NCI-H774 (cell line): ENCODE data around the gene ECSIT.
"Not testable (repeated sequence)": the region's sequence is repeated elsewhere in the genome, so short reads cannot be mapped to it uniquely, and the experiment has no call there.

Source experiments
- DNase-seq: peaks from one replicate; lab custom pipeline; 2025; lab: John Stamatoyannopoulos, UW

Gene ECSIT, protein sequence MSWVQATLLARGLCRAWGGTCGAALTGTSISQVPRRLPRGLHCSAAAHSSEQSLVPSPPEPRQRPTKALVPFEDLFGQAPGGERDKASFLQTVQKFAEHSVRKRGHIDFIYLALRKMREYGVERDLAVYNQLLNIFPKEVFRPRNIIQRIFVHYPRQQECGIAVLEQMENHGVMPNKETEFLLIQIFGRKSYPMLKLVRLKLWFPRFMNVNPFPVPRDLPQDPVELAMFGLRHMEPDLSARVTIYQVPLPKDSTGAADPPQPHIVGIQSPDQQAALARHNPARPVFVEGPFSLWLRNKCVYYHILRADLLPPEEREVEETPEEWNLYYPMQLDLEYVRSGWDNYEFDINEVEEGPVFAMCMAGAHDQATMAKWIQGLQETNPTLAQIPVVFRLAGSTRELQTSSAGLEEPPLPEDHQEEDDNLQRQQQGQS

GRCh38 chr19:11528551-11529341 is at the start of gene ECSIT:
Gene ECSIT (minus strand): TSS chr19:11529134. CDS start chr19:11519170, 9,964 bp downstream.
- DNase-seq = peak; percentile 94

GRCh38 chr19:11577451-11578257 is 48.7 kb upstream of the ECSIT start, which contains the start of gene ACP5:
Gene ACP5 (minus strand): TSS chr19:11577645. CDS start chr19:11577317, 328 bp downstream.
- no peak for DNase-seq

DNA sequence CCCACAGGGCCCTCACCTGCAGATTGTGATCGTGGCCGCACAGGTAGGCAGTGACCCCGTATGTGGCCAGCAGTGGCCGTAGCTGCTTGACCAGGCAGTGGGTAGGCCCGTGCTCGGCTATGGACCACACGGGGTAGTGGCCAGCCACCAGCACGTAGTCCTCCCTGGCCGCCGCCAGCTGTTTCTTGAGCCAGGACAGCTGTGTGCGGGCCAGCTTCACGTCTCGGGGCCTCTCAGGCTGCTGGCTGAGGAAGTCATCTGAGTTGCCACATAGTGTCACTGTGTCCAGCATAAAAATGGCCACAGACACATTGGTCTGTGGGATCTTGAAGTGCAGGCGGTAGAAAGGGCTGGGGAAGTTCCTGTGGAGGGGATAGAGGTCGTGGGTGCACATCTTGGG is 47.3 kb upstream of the ECSIT start:
- no peak for DNase-seq

- no peak for DNase-seq
Observed at GRCh38 chr19:11574689-11575088, 45.8 kb upstream of the ECSIT start.

DNA sequence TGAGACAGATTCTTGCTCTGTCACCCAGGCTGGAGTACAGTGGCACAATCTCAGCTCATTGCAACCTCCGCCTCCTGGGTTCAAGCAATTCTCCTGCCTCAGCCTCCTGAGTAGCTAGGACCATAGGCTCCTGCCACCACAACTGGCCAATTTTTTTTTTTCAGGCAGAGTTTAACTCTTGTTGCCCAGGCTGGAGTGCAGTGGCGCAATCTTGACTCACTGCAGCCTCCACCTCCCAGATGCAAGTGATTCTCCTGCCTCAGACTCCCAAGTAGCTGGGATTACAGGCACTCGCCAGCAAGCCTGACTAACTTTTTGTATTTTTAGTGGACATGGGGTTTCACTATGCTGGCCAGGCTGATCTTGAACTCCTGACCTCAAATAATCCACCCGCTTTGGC is 44.8 kb upstream of the ECSIT start:
- DNase-seq = not testable (repeated sequence)

GRCh38 chr19:11573354-11573753 is 44.4 kb upstream of the ECSIT start:
- DNase-seq = not testable (repeated sequence)

DNA sequence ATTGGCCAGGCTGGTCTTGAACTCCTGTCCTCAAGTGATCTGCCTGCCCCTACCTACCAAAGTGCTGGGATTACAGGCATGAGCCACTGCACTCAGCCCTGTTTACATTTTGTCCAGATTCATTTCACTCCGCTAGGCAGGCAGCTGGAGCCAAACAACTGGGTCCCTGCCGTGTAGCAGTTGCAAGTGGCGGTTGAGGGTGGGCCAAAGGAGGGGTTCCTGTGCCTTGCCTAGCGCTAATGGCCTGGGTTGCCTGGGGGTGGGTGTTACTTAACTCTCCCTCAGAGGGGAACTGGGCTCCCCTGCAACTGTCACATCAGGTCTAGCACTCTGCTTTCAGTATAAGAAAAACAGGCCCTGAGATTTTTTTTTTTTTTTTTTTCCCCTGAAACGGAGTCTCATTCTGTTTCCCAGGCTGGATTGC is 41.1 kb upstream of the ECSIT start:
- no peak for DNase-seq

DNA sequence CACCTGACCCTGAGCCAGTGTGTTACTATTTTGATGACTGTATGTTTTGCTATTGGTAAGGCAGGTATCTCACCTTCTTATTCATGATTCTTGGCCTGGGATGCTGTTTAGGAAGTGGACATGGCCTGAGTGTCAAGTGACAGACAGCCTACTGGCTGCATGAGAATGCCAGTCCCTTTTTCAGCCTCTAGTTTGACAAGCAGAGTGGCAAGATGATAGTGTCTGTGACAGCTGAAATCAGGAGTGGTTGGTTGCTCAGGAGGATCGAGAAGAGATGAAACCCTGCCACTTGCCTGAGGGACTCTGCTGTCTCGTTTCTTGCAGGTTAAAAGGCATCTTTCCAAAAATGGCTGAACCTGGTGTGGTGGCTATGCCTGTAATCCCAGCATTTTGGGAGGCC is 37.2 kb upstream of the ECSIT start:
- no peak for DNase-seq

- DNase-seq = not testable (repeated sequence)
Observed at GRCh38 chr19:11565649-11565980, 36.7 kb upstream of the ECSIT start.

DNA sequence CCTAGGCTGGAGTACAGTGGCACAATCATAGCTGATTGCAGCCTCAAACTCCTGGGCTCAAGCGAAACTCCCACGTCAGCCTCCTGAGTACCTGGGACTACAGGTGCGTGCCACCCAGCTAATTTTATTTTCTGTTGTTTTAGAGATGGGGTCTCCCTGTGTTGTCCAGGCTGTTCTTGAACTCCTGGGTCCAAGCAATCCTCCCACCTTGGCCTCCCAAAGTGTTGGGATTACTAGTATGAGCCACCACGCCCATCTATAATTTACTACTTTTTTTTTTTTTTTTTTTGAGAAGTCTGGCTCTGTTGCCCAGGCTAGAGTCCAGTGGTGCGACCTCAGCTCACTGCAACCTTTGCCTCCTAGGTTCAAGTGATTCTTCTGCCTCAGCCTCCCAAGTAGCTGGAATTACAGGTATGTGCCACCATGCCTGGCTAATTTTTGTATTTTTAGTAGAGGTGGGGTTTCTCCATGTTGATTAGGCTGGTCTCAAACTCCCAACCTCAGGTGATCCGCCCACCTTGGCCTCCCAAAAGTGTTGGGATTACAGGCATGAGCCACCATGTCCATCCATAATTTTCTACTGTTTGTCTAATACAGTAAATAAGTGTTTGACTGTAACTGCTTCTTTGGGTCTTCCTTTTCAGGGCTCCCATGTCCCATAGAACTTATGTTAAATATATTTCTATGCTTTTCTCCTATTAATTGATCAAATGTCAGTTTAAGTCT is 35.3 kb upstream of the ECSIT start:
- not testable (repeated sequence) for DNase-seq

- DNase-seq = no peak
Observed at GRCh38 chr19:11563532-11563931, 34.6 kb upstream of the ECSIT start.

GRCh38 chr19:11560404-11561051 is 31.6 kb upstream of the ECSIT start:
- no peak for DNase-seq

DNA sequence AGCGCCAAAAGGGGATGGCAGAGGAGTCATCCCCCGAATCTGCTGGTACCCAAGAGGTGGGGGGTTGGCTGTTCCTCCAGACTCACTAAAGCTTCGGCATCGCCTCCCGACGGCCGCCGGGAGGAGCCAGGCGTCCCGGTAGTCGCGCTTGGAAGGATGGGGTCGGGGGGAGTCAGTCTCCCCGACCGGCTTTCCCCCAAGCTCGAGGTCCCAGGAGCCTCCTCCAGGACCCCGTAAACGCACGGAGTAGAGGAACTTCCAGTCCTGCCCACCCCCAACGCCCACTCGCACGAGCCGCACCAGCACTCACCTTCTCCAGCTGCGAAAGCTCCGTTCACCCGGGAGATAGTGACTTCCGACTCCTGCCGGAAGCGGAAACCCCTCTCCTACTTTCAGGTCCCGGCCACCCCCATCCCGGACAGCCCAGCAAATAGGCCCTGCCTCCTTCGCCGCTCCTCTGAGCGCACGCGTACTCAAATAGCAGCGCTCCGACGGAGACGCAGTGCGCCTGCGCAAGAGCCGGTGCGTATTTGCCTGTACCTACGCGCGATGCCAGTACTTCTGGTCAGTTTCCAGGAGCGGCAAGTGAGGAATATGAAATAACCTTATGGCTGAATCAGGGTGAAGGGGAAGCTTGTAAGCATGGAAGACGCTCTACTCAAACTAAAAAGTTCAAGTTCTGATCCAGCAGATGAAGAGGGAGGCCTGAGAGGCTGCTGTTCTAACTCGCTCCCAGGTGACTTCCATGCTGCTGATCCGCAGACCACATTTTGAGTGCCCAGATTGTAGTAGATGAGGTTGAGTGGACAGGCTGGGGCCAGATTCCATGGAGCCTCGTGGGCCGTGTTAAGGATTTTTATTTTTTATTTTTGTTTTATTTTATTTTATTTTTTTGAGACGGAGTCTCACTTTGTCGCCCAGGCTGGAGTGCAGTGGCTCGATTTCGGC is 30.2 kb upstream of the ECSIT start, which contains the start of gene ELOF1:
Gene ELOF1, minus strand, starts transcription at position 350 of the 948 bp plus-strand sequence. CDS start 4,883 bp downstream, outside the sequence.
- DNase-seq = peak; percentile 96

DNA sequence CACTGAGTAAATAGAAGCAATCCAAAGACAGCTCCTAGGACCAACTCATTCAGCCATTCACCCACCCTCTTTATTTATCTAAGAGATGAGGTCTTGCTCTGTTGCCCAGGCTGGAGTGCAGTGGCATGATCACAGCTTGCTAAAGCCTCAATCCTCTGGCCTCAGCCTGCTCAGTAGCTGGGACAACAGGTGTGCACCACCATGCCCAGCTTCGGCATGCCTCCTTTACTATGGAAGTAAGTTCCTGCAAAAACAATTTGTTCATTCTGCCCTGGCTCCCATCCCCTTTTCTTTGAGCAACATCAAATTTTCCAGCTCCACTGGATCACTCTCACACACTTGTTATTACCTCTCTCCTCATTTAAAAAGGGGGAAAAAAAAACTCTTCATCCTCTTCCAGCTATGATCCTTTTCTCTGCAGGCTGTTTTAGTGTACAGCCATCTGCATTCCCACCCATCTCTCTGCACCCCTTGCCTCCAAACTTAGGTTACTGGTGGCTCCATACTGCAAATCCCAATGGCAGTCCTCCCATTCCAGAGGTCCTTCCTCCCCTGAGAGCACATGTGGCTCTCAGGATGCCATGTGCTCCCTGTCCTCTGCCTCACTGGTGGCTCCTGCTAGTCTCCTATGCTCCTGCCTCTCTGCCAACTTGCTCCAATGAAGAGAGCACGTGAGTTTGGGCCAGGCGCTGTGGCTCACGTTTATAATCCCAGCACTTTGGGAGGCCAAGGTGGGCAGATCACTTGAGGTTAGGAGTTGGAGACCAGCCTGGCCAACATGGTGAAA is 27.9 kb upstream of the ECSIT start:
- no peak for DNase-seq

GRCh38 chr19:11555246-11555645 is 26.3 kb upstream of the ECSIT start:
- no peak for DNase-seq

GRCh38 chr19:11554160-11554559 is 25.2 kb upstream of the ECSIT start:
- no peak for DNase-seq

GRCh38 chr19:11552666-11553372 is 23.9 kb upstream of the ECSIT start:
- no peak for DNase-seq

DNA sequence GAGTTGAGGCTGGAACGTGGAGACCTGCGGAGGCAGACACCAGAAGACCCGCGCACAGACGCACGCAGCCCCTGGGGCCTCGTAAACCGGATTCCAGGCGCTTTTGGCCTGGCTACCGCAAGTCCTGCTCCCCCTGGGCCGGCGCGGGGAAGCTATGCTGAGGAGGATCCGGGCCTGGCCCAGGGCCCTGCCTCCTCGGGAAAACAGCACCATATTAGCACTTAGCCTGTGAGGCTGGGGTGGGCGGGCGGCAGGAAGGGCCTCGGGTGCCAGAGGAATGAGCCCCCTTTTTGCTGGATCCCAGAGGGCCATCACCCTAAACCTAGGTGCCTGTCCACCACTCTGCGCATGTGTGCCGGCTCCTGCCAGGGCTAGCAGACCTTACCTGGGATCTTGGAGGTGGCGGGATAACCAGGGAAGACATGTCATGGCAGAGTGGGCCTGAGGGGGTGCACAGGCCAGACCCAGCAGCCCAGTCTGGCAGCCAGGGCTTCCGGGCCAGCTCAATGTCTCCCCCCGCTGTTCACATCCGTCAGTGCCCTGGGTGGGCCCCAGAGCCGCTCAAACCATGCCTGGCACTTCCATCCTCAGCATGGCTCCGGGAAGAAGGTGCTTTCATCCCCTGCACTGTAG is 22.8 kb upstream of the ECSIT start:
- no peak for DNase-seq
